DMS53 (cell line): ENCODE data around the gene NCLN.
"Not testable (repeated sequence)": the region's sequence is repeated elsewhere in the genome, so short reads cannot be mapped to it uniquely, and the experiment has no call there.

Experiments
- DNase-seq: peaks from one replicate; lab custom pipeline; 2025; lab: John Stamatoyannopoulos, UW

Gene NCLN

GRCh38 chr19:3183721-3184641 is 1.7 kb upstream of the NCLN start:
- no peak for DNase-seq

GRCh38 chr19:3184847-3185460 is 776 bp upstream of the NCLN start:
- DNase-seq: peak; percentile 86

GRCh38 chr19:3186160-3186688 is 494 bp downstream of the NCLN start:
- DNase-seq: peak; percentile 38

GRCh38 chr19:3186891-3187661 is 1.3 kb downstream of the NCLN start:
- DNase-seq: no peak

GRCh38 chr19:3187662-3188511 is 2.2 kb downstream of the NCLN start:
- DNase-seq: no peak

GRCh38 chr19:3188627-3189596 is 3.2 kb downstream of the NCLN start:
- DNase-seq: no peak

- DNase-seq: no peak
Observed at GRCh38 chr19:3189702-3190469, 4.2 kb downstream of the NCLN start.

- no peak for DNase-seq
Observed at GRCh38 chr19:3190470-3190770, 4.7 kb downstream of the NCLN start.

GRCh38 chr19:3190921-3191805 is 5.4 kb downstream of the NCLN start:
- no peak for DNase-seq

- not testable (repeated sequence) for DNase-seq
Observed at GRCh38 chr19:3191806-3192104, 6.0 kb downstream of the NCLN start.

- no peak for DNase-seq
Observed at GRCh38 chr19:3192228-3192635, 6.5 kb downstream of the NCLN start.

- no peak for DNase-seq
Observed at GRCh38 chr19:3192684-3193083, 7.0 kb downstream of the NCLN start.

- DNase-seq: no peak
Observed at GRCh38 chr19:3193256-3194105, 7.8 kb downstream of the NCLN start.

GRCh38 chr19:3194106-3195087 is 8.7 kb downstream of the NCLN start:
- no peak for DNase-seq

GRCh38 chr19:3196064-3196932 is 10.6 kb downstream of the NCLN start:
- DNase-seq: no peak

GRCh38 chr19:3196933-3197205 is 11.1 kb downstream of the NCLN start:
- DNase-seq: no peak
